WERI-Rb-1 (cell line): ENCODE results near the gene TSC2.

Experiments used
- DNase-seq: peaks from one replicate; pipeline ENCODE4 v3.0.0-alpha.2; 2020
- H3K27ac ChIP-seq: fragments of 250-450 bp; sonication (Bioruptor Pico); 2 replicates; pipeline ENCODE4 v1.5.1; 2020; ENCODE audit warnings: mild to moderate bottlenecking, moderate library complexity
- H3K27me3 ChIP-seq: fragments of 250-450 bp; sonication (Bioruptor Pico); 2 replicates; pipeline ENCODE4 v1.5.1; 2021; ENCODE audit warnings: mild to moderate bottlenecking, low read depth, moderate library complexity; ENCODE audit not compliant: insufficient read depth, severe bottlenecking
- H3K36me3 ChIP-seq: fragments of 250-450 bp; sonication (Bioruptor Pico); 2 replicates; pipeline ENCODE4 v1.5.1; 2020; ENCODE audit warnings: mild to moderate bottlenecking, moderate library complexity
- H3K4me3 ChIP-seq: 2 replicates; pipeline ENCODE4 v1.5.1; 2011; ENCODE audit warnings: low read depth, mild to moderate bottlenecking, control low read depth, low read length
- H3K9me3 ChIP-seq: fragments of 250-450 bp; sonication (Bioruptor Pico); 2 replicates; pipeline ENCODE4 v1.5.1; 2021; ENCODE audit warnings: mild to moderate bottlenecking, moderate library complexity; ENCODE audit not compliant: severe bottlenecking
- TF ChIP-seq, protein P1 (sequence below): IDR thresholded peaks from 2 replicates; pipeline ENCODE4 v1.5.1; 2011; ENCODE audit warnings: low read depth, mild to moderate bottlenecking, control low read depth, inconsistent platforms, low read length

TSC2 gene

DNA sequence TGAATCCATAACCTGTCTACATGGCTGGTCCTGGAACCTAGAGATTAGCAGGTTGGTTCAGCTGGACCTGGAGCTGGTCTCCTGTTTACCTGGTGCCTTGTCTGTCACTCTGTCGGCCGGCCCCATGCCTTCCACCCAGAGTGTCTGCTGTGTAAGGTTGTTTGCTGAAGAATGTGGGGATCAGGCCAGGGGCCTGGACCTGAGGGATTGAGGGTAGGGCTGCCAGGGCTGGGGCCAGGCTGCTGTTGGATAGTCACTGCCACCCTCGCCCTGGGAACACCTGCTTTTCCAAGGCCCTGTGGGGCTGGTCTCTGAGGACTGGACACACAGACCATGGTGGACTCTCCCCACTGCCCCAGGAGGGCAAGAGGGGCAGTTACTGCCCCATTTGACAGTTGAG lies 19.6 kb upstream of the TSC2 start:
- H3K36me3 ChIP-seq = peaks cover 14% of the 10 kb centered on the region
- no peak overlapping the region for H3K4me3 ChIP-seq
- no peaks in the 10 kb centered on the region for H3K9me3 ChIP-seq
- H3K27me3 ChIP-seq = no peaks in the 10 kb centered on the region
- no peak for DNase-seq
- TF ChIP-seq, protein P1, sequence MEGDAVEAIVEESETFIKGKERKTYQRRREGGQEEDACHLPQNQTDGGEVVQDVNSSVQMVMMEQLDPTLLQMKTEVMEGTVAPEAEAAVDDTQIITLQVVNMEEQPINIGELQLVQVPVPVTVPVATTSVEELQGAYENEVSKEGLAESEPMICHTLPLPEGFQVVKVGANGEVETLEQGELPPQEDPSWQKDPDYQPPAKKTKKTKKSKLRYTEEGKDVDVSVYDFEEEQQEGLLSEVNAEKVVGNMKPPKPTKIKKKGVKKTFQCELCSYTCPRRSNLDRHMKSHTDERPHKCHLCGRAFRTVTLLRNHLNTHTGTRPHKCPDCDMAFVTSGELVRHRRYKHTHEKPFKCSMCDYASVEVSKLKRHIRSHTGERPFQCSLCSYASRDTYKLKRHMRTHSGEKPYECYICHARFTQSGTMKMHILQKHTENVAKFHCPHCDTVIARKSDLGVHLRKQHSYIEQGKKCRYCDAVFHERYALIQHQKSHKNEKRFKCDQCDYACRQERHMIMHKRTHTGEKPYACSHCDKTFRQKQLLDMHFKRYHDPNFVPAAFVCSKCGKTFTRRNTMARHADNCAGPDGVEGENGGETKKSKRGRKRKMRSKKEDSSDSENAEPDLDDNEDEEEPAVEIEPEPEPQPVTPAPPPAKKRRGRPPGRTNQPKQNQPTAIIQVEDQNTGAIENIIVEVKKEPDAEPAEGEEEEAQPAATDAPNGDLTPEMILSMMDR = no peak
- H3K27ac ChIP-seq = no peak overlapping the region

DNA sequence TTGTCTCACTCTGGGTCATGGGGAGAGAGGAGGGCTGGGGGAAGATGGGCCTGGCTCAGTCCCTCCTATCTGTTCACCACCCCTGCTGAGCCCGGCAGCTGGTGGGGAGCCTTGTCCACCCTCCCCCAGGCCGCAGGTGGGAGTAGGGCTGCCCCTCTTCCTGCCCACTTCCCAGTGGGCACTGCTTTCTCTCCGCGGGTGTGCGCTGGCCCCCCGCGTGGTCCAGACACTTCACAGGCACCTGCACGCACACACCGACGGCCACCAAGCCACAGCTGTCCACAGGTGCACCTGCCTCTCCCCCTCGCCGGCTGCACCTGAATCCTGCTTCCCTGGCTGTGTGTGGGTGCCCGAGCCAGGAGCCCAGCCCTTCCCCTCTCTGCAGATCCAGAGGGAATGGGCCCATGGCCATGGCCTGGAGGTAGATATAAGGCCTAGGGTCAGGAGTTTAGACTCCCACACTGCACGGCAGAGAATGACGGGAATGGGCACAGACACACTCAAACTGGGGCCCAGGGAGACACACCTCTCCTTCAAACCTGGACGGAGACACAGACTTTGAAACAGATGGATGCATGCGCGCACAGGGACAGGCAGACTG lies 19.1 kb upstream of the TSC2 start:
- H3K27ac ChIP-seq = no peak overlapping the region
- peaks cover 14% of the 10 kb centered on the region for H3K36me3 ChIP-seq
- no peaks in the 10 kb centered on the region for H3K27me3 ChIP-seq
- no peak overlapping the region for H3K4me3 ChIP-seq
- no peaks in the 10 kb centered on the region for H3K9me3 ChIP-seq
- DNase-seq = no peak
- TF ChIP-seq, protein P1 = no peak

DNA sequence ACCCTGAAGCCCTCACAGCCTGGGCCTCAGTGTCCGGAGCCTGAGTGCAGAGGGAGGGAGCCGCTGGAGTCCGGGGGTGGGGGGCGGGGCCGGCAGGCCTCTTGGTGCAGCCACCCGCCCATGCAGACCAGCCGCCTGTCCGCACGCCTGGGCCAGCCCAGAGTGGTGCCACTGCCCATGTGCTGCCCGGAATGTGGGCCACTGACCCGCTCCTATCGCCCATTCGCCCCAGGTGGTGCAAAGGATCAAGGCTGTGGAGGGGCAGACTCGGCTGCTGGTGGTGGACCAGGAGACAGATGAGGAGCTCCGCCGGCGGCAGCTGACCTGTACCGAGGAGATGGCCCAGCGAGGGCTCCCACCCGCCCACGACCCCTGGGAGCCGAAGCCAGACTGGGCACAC lies 18.4 kb upstream of the TSC2 start:
- no peak for DNase-seq
- peaks cover 14% of the 10 kb centered on the region for H3K36me3 ChIP-seq
- TF ChIP-seq, protein P1 = no peak
- H3K27ac ChIP-seq = no peak overlapping the region
- no peak overlapping the region for H3K4me3 ChIP-seq
- H3K9me3 ChIP-seq = no peaks in the 10 kb centered on the region
- no peaks in the 10 kb centered on the region for H3K27me3 ChIP-seq

DNA sequence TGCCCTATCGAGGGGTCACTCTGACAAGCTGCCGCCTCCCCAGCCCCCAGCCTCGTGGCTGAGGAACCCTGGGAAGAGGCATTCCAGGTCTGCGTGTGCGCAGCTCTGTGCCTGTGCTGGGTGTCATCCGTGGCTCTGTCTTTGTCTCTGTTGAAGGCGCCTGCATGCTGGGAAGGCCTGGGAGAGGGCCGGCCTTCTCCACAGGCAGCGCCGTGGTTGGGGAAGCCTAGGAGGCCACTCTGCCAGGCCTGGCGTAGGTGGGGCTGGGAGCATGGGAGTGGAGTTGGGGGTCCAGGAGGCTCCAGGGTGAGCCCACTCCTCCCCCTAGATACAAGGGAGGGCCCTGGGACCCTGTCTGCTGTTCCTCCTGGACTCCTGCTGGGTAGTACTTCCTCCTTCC lies 17.7 kb upstream of the TSC2 start:
- Histone ChIP-seq H3K27ac (no peak overlapping the region; the same call in 1 of the 2 replicates), H3K27me3 (no peaks in the 10 kb centered on the region), H3K9me3 (no peaks in the 10 kb centered on the region), H3K4me3 (no peak overlapping the region), H3K36me3 (peaks cover 14% of the 10 kb centered on the region)
- no peak for DNase-seq
- TF ChIP-seq, protein P1 = no peak

DNA sequence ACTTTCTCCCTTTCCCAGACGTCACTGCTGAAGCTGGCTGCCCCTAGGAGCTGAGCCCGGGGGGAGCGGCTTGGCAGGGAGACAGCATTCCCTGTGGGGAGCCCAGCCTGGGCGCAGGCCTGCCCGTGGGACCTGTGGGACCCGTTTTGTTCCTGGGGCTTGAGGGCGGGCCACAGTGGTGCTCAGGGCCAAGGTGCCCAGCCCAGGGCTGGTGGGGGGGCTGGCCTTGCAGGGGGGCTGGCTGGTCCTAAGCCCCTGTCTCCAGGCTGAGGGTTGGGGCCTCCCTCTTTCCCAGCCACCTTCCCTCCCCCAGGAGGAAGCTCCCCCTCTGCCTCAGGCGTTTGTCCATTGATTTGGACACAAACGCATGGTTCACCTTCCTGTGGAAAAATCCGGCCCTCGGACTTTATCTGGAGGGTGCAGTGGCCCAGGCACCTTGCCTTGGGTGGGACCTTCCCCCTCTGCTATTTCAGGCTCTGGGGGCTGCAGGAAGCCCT lies 16.7 kb upstream of the TSC2 start:
- no peak for DNase-seq
- no peaks in the 10 kb centered on the region for H3K9me3 ChIP-seq
- no peak overlapping the region for H3K4me3 ChIP-seq
- H3K36me3 ChIP-seq = peaks cover 14% of the 10 kb centered on the region
- H3K27ac ChIP-seq = no peak overlapping the region
- TF ChIP-seq, protein P1 = no peak
- no peaks in the 10 kb centered on the region for H3K27me3 ChIP-seq
